Body of pancreas (tissue), 4 donors: Measurements from ENCODE around the gene TRNAU1AP. TPM values are rescaled to one million over a fixed set of nuclear protein-coding genes. Genes with fewer than 3 reads are reported as not detected.

Experiments
- ATAC-seq: fragments of 150-250 bp; one replicate; pipeline ENCODE4 v1.9.1; 2016
- DNase-seq, 4 donors: peaks; one replicate each; pipeline ENCODE4 v3.0.0-alpha.2; 2019
- H3K27ac ChIP-seq, 4 donors: fragments of 200-600 bp; sonication (generic); 1 replicate in 3 of 4; 2 replicates in 1 of 4; pipeline versions ENCODE4 v1.5.1 to v1.6.1; 2016 to 2019; ENCODE audit warnings: mild to moderate bottlenecking in 1 of 4, mixed read lengths in 1 of 4, moderate library complexity in 1 of 4
- H3K27me3 ChIP-seq, 2 donors: fragments of 200-600 bp; sonication (generic); one replicate each; pipeline ENCODE4 v1.6.0; 2016; ENCODE audit warnings: mild to moderate bottlenecking in 1 of 2
- H3K36me3 ChIP-seq, 2 donors: fragments of 200-600 bp; sonication (generic); replicated peaks in 1 of 2; 2 replicates each; pipeline ENCODE4 v1.5.1; 2016; ENCODE audit warnings: low read depth in 2 of 2; ENCODE audit not compliant: insufficient read depth in 1 of 2
- H3K4me1 ChIP-seq: fragments of 200-600 bp; sonication (generic); one replicate; pipeline ENCODE4 v1.6.0; 2016
- H3K4me3 ChIP-seq, 2 donors: fragments of 200-600 bp; sonication (generic); 1 replicate in 1 of 2; 2 replicates in 1 of 2; pipeline ENCODE4 v1.5.1; 2016 to 2019
- H3K9me3 ChIP-seq, 3 donors: fragments of 200-600 bp; sonication (generic); 1 replicate in 2 of 3; 2 replicates in 1 of 3; pipeline ENCODE4 v1.5.1; 2016
- POLR2A ChIP-seq, 3 donors: fragments of 450-650 bp; IDR thresholded peaks; one replicate each; pipeline ENCODE4 v1.6.1; 2016; ENCODE audit warnings: antibody characterized with exemption in 3 of 3, mild to moderate bottlenecking in 2 of 3
- WGBS, 2 donors: methylation state at CpG; one replicate each; pipeline ENCODE4 v1.1.5; 2017; 5-methylcytosine and 5-hydroxymethylcytosine counted together
- intact Hi-C: fragments of 100-400 bp; cut with DNase I; formaldehyde crosslinking; loops from one replicate; pipeline ENCODE4 v1.15.1; 2023
- small RNA-seq: library from RNA; depleted of rRNA; stranded (forward); fragments of <200 nt; gene quantifications from one replicate; pipeline ENCODE3, GENCODE V24; 2016
- total RNA-seq, 2 donors: library from RNA; depleted of rRNA; stranded (reverse); fragments of >200 nt; gene quantifications; one replicate each; pipeline ENCODE4 v1.1.0, GENCODE V29; 2016
- TF ChIP-seq, protein P1 (sequence below), 7 experiments: fragments of 450-650 bp in 4 of 7; fragments of 200-600 bp in 3 of 7; sonication (generic) in 3 of 7; IDR thresholded peaks; one replicate each; pipeline ENCODE4 v1.5.1; 2016 to 2019; ENCODE audit warnings: antibody characterized with exemption in 7 of 7

TRNAU1AP gene
- total RNA-seq, 2 donors from 2014 or later = 8.9 to 14.3 TPM

DNA sequence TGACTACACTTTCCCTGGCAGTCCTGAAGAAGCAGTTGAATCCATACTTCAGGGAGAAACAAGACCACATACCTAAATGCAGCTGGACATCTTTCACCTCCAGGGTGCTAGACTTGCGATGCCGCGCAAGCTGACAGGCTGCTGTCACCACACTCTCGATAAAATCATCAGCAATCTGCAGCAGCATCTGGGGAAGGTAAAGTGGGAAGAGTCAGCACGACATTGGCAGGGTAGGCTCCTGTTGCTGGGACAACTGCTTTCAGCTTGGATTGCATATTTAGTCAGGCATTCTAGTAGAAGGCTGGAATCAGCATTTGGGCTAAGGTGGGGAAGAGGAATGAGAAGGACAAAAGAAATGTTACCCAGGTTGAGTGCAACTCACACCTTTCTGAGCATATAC lies 60.3 kb downstream of the TRNAU1AP start:
- H3K4me1 ChIP-seq = no peaks in the 10 kb centered on the region
- no peak overlapping the region for H3K27ac ChIP-seq
- WGBS, 2 donors = 84 to 87% methylated on average over 5 of the region's 5 CpGs
- ATAC-seq (no peak), DNase-seq (no peak)
- TF ChIP-seq, protein P1, sequence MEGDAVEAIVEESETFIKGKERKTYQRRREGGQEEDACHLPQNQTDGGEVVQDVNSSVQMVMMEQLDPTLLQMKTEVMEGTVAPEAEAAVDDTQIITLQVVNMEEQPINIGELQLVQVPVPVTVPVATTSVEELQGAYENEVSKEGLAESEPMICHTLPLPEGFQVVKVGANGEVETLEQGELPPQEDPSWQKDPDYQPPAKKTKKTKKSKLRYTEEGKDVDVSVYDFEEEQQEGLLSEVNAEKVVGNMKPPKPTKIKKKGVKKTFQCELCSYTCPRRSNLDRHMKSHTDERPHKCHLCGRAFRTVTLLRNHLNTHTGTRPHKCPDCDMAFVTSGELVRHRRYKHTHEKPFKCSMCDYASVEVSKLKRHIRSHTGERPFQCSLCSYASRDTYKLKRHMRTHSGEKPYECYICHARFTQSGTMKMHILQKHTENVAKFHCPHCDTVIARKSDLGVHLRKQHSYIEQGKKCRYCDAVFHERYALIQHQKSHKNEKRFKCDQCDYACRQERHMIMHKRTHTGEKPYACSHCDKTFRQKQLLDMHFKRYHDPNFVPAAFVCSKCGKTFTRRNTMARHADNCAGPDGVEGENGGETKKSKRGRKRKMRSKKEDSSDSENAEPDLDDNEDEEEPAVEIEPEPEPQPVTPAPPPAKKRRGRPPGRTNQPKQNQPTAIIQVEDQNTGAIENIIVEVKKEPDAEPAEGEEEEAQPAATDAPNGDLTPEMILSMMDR (IDR thresholded peaks at IDR 0.05) = no peak
- TF ChIP-seq POLR2A (IDR thresholded peaks at IDR 0.05) = no peak
- H3K27me3 ChIP-seq = no peaks in the 10 kb centered on the region
- no peaks in the 10 kb centered on the region for H3K9me3 ChIP-seq
- no peak overlapping the region for H3K4me3 ChIP-seq
- intact Hi-C loops = no loop called here
- H3K36me3 ChIP-seq = peaks cover 0 to 18% of the 10 kb centered on the region in 2 donors

Small RNA genes within 50 kb of the gene (small RNA-seq; reads per million reads assigned to genes)
- gene SNORA16A = not detected
- not detected for gene SNORA44
- gene SNORA61 = not detected
- not detected for gene SNORA73A
- 11.9 reads per million, percentile 92 among the genes with 10 or more reads in this experiment for gene SNORA73B
- gene SNORD99 = 119,064 reads per million, percentile 100 among the genes with 10 or more reads in this experiment

Other genes starting within 250 kb of the TRNAU1AP start
- 10 to 100 TPM in 1 of 2 donors, 1 to 10 TPM in 1; 7.3 to 10.5 TPM for gene MED18, start 224.0 kb upstream of the TRNAU1AP start, total RNA-seq
- 10 to 100 TPM; 14.5 to 32.6 TPM for gene PHACTR4, start 183.3 kb upstream of the TRNAU1AP start, total RNA-seq
- gene RCC1, start 47.0 kb upstream of the TRNAU1AP start, total RNA-seq = 10 to 100 TPM; 10.1 to 23.4 TPM
- 1 to 10 TPM in 1 of 2 donors, not detected in 1; 2.9 TPM for gene RAB42, start 39.2 kb downstream of the TRNAU1AP start, total RNA-seq
- 10 to 100 TPM; 11.7 to 11.9 TPM for gene TAF12, start 90.0 kb downstream of the TRNAU1AP start, total RNA-seq
- gene RNU11, start 95.5 kb downstream of the TRNAU1AP start, total RNA-seq = not detected
- 1 to 10 TPM; 5.2 to 5.6 TPM for gene GMEB1, start 115.7 kb downstream of the TRNAU1AP start, total RNA-seq
- gene YTHDF2, start 183.9 kb downstream of the TRNAU1AP start, total RNA-seq = 10 to 100 TPM; 20.2 to 28.7 TPM